Measurements from ENCODE around the gene RASD2. TPM values are rescaled to one million over a fixed set of nuclear protein-coding genes. Genes with fewer than 3 reads are reported as not detected.

Gene RASD2
- polyA plus RNA-seq, 1 donor, result 4.7 TPM

Other genes with a start within 250 kb of the RASD2 start
- gene TOM1, start 240.9 kb upstream of the RASD2 start, polyA plus RNA-seq, result 66.8 TPM
- gene HMOX1, start 159.7 kb upstream of the RASD2 start, polyA plus RNA-seq, result 81.5 TPM
- 41.0 TPM for gene MCM5, start 140.7 kb upstream of the RASD2 start, polyA plus RNA-seq
- gene MB, start 76.5 kb downstream of the RASD2 start, polyA plus RNA-seq, result 7.2 TPM
- 37.0 TPM for gene APOL6, start 107.6 kb downstream of the RASD2 start, polyA plus RNA-seq
- 0.03 TPM for gene APOL5, start 177.0 kb downstream of the RASD2 start, polyA plus RNA-seq

Data from large intestine (tissue), 1 donor.